Measurements from ENCODE around the gene ZNF677. TPM values are rescaled to one million over a fixed set of nuclear protein-coding genes. Genes with fewer than 3 reads are reported as not detected.
"Not testable (repeated sequence)": the region's sequence is repeated elsewhere in the genome, so short reads cannot be mapped to it uniquely, and the experiment has no call there.

ZNF677 gene
- total RNA-seq, 1 donor from 2014 or later, result 63.0 TPM

GRCh38 chr19:53195265-53195903, 59.3 kb downstream of the ZNF677 start:
- peak; percentile 65 for DNase-seq
- Mint-ChIP-seq H3K9me3 (ENCODE audit: unreplicated experiment) (peaks cover 10% of the 10 kb centered on the region), H3K27ac (ENCODE audit: unreplicated experiment) (no peak overlapping the region), H3K27me3 (ENCODE audit: unreplicated experiment) (peaks cover 5% of the 10 kb centered on the region), H3K4me1 (ENCODE audit: low read depth, unreplicated experiment) (peaks cover 3% of the 10 kb centered on the region), H3K4me3 (ENCODE audit: unreplicated experiment) (peak overlapping the region; percentile 4), H3K36me3 (ENCODE audit: unreplicated experiment) (peaks cover 8% of the 10 kb centered on the region)
- TF ChIP-seq CTCF (IDR thresholded peaks at IDR 0.05; ENCODE audit: partially characterized antibody, unreplicated experiment), result peak; percentile 86

GRCh38 chr19:53193535-53194222, 61.0 kb downstream of the ZNF677 start:
- TF ChIP-seq CTCF (IDR thresholded peaks at IDR 0.05; ENCODE audit: partially characterized antibody, unreplicated experiment), result no peak
- Mint-ChIP-seq H3K4me1 (ENCODE audit: low read depth, unreplicated experiment) (peaks cover 3% of the 10 kb centered on the region), H3K27ac (ENCODE audit: unreplicated experiment) (no peak overlapping the region), H3K36me3 (ENCODE audit: unreplicated experiment) (peaks cover 9% of the 10 kb centered on the region), H3K4me3 (ENCODE audit: unreplicated experiment) (peak overlapping the region; percentile 81), H3K27me3 (ENCODE audit: unreplicated experiment) (peaks cover 6% of the 10 kb centered on the region), H3K9me3 (ENCODE audit: unreplicated experiment) (peaks cover 8% of the 10 kb centered on the region)
- no peak for DNase-seq

GRCh38 chr19:53192771-53193534, 61.7 kb downstream of the ZNF677 start, which contains the start of gene ZNF665:
TSS of gene ZNF665 (minus strand) at chr19:53193358. CDS start at chr19:53182898, 10,460 bp downstream.
- peak within 1 kb of the TSS; percentile 28 for H3K27ac Mint-ChIP-seq (ENCODE audit: unreplicated experiment)
- TF ChIP-seq CTCF (IDR thresholded peaks at IDR 0.05; ENCODE audit: partially characterized antibody, unreplicated experiment), result no peak
- peaks cover 7% of the 10 kb centered on the region for H3K27me3 Mint-ChIP-seq (ENCODE audit: unreplicated experiment)
- DNase-seq, result peak; percentile 82
- H3K4me3 Mint-ChIP-seq (ENCODE audit: unreplicated experiment), result peak within 1 kb of the TSS; percentile 81
- peaks cover 9% of the 10 kb centered on the region for H3K36me3 Mint-ChIP-seq (ENCODE audit: unreplicated experiment)
- H3K9me3 Mint-ChIP-seq (ENCODE audit: unreplicated experiment), result peaks cover 7% of the 10 kb centered on the region
- peaks cover 3% of the 10 kb centered on the region for H3K4me1 Mint-ChIP-seq (ENCODE audit: low read depth, unreplicated experiment)

- Mint-ChIP-seq H3K27me3 (ENCODE audit: unreplicated experiment) (peaks cover 5% of the 10 kb centered on the region), H3K4me3 (ENCODE audit: unreplicated experiment) (no peak overlapping the region), H3K27ac (ENCODE audit: unreplicated experiment) (no peak overlapping the region), H3K36me3 (ENCODE audit: unreplicated experiment) (peaks cover 5% of the 10 kb centered on the region), H3K4me1 (ENCODE audit: low read depth, unreplicated experiment) (peaks cover 3% of the 10 kb centered on the region), H3K9me3 (ENCODE audit: unreplicated experiment) (peaks cover 4% of the 10 kb centered on the region)
- DNase-seq, result no peak
- TF ChIP-seq CTCF (IDR thresholded peaks at IDR 0.05; ENCODE audit: partially characterized antibody, unreplicated experiment), result no peak
Observed at GRCh38 chr19:53190253-53190652, 64.4 kb downstream of the ZNF677 start.

GRCh38 chr19:53189691-53190198, 64.9 kb downstream of the ZNF677 start:
- not testable (repeated sequence) for H3K27ac Mint-ChIP-seq (ENCODE audit: unreplicated experiment); H3K36me3 Mint-ChIP-seq (ENCODE audit: unreplicated experiment); H3K9me3 Mint-ChIP-seq (ENCODE audit: unreplicated experiment); H3K27me3 Mint-ChIP-seq (ENCODE audit: unreplicated experiment); H3K4me1 Mint-ChIP-seq (ENCODE audit: low read depth, unreplicated experiment); H3K4me3 Mint-ChIP-seq (ENCODE audit: unreplicated experiment)
- DNase-seq, result peak; percentile 24

Measured in glutamatergic neuron (in vitro differentiated cells).